Adrenal gland (tissue), 12 donors: ENCODE measurements around the gene SLC6A3. TPM values are rescaled to one million over a fixed set of nuclear protein-coding genes. Genes with fewer than 3 reads are reported as not detected.

Experiments
- DNase-seq, 7 donors: peaks; one replicate each; pipeline ENCODE4 v3.0.0-alpha.2; 2019 to 2020
- H3K27ac ChIP-seq, 5 donors: fragments of 200-600 bp; sonication (generic) in 4 of 5; 1 replicate in 3 of 5; 2 replicates in 2 of 5; pipeline versions ENCODE4 v1.5.1 to v1.8.0; 2016 to 2020; ENCODE audit warnings: mild to moderate bottlenecking in 1 of 5
- H3K27me3 ChIP-seq: fragments of 200-600 bp; 2 replicates; pipeline ENCODE4 v1.8.0; 2021
- H3K36me3 ChIP-seq, 2 donors: fragments of 200-600 bp; replicated peaks in 1 of 2; 1 replicate in 1 of 2; 2 replicates in 1 of 2; pipeline versions ENCODE4 v1.5.1 to v1.8.0; 2018 to 2022
- H3K4me1 ChIP-seq, 2 donors: fragments of 200-600 bp; replicated peaks in 1 of 2; 1 replicate in 1 of 2; 2 replicates in 1 of 2; pipeline versions ENCODE4 v1.5.1 to v1.8.0; 2018 to 2021
- H3K4me3 ChIP-seq, 4 donors: fragments of 200-600 bp; sonication (generic) in 3 of 4; one replicate each; pipeline ENCODE4 v1.5.1; 2016 to 2018
- H3K9me3 ChIP-seq, 3 donors: fragments of 200-600 bp; sonication (generic) in 1 of 3; replicated peaks in 1 of 3; 1 replicate in 2 of 3; 2 replicates in 1 of 3; pipeline versions ENCODE4 v1.5.1 to v1.8.0; 2016 to 2021
- CTCF ChIP-seq, 6 experiments: fragments of 450-650 bp in 4 of 6; fragments of 200-600 bp in 2 of 6; sonication (generic) in 1 of 6; IDR thresholded peaks; 1 replicate in 5 of 6; 2 replicates in 1 of 6; pipeline versions ENCODE4 v1.5.1 to v1.8.0; 2016 to 2021; ENCODE audit warnings: antibody characterized with exemption in 6 of 6, mild to moderate bottlenecking in 2 of 6, moderate library complexity in 1 of 6
- POLR2A ChIP-seq, 2 donors: fragments of 450-650 bp; IDR thresholded peaks; one replicate each; pipeline ENCODE4 v1.6.1; 2017; ENCODE audit warnings: antibody characterized with exemption in 2 of 2, mild to moderate bottlenecking in 2 of 2, moderate library complexity in 1 of 2
- WGBS, 4 donors: extraction: QIAGEN DNeasy Blood & Tissue Kit in 2 of 4; methylation state at CpG; one replicate each; pipeline versions ENCODE4 v1.1.5 to v1.1.7; 2013 to 2017; 5-methylcytosine and 5-hydroxymethylcytosine counted together
- intact Hi-C, 2 donors: fragments of 100-400 bp; cut with DNase I; formaldehyde crosslinking; loops; one replicate each; pipeline versions ENCODE4 v1.14.1 to v1.15.0; 2022 to 2023
- polyA plus RNA-seq, 3 donors: library from polyadenylated mRNA; stranded (reverse); fragments of 200-250 nt in 2 of 3; fragments of 350-450 nt in 1 of 3; fragmentation: Illumina TruSeq in 1 of 3; extraction: RNeasy Lipid Tissue Mini Kit (QIAGEN cat#74804) in 1 of 3; gene quantifications; one replicate each; pipeline ENCODE4 v1.2.3, GENCODE V29; 2013 to 2014
- total RNA-seq, 9 donors: library from RNA; depleted of rRNA in 4 of 9; stranded (reverse); fragments of >200 nt in 4 of 9; fragments of 120-200 nt in 1 of 9; fragmentation: NEBNext Ultra II Directional in 1 of 9; extraction: Animal tissue kit (Norgen Biotek cat#: 25700) in 1 of 9; gene quantifications; one replicate each; pipeline versions ENCODE4 v1.1.0 to v1.2.4, GENCODE V29; 2013 to 2023
- donor health status: healthy with polysubstance abuse.
- donor health status: Bipolar disorder and iron deficiency.
- donor health status: DM: yes; HTN: yes; CAD: no.
- donor health status: DM: no; HTN: no; CAD: no.
- donor health status: DM: no; HTN: no; CAD: no.
- donor health status: DM: yes; HTN: yes; CAD: no.

SLC6A3 gene
- total and polyA plus RNA-seq, 12 donors: 0.10 TPM; not detected in 11

- DNase-seq: peak in 1 of 7 donors; percentile 5
- H3K4me3 ChIP-seq: no peak overlapping the region
- TF ChIP-seq CTCF (IDR thresholded peaks at IDR 0.05) (no peak), POLR2A (IDR thresholded peaks at IDR 0.05) (no peak)
- no peaks in the 10 kb centered on the region for H3K9me3 ChIP-seq
- H3K27me3 ChIP-seq: no peaks in the 10 kb centered on the region
- H3K36me3 ChIP-seq: peaks cover 0 to 28% of the 10 kb centered on the region in 2 donors
- no peaks in the 10 kb centered on the region for H3K4me1 ChIP-seq
- 91 to 94% (median 93%) methylated on average over 12 to 37 of the region's 37 CpGs for WGBS, 4 donors
- intact Hi-C loops: no loop called here
- no peak overlapping the region for H3K27ac ChIP-seq
Measured at GRCh38 chr5:1466631-1467265, 21.5 kb upstream of the SLC6A3 start.

GRCh38 chr5:1465966-1466471 is 20.8 kb upstream of the SLC6A3 start:
- H3K36me3 ChIP-seq: peaks cover 0 to 33% of the 10 kb centered on the region in 2 donors
- 94 to 98% (median 97%) methylated on average over 27 to 30 of the region's 30 CpGs for WGBS, 4 donors
- intact Hi-C loops: no loop called here

GRCh38 chr5:1465117-1465516 is 19.9 kb upstream of the SLC6A3 start:
- TF ChIP-seq CTCF (IDR thresholded peaks at IDR 0.05): no peak
- TF ChIP-seq POLR2A (IDR thresholded peaks at IDR 0.05): no peak
- H3K4me3 ChIP-seq: no peak overlapping the region
- H3K4me1 ChIP-seq: no peaks in the 10 kb centered on the region
- DNase-seq: no peak
- no peaks in the 10 kb centered on the region for H3K9me3 ChIP-seq
- H3K36me3 ChIP-seq: peaks cover 0 to 33% of the 10 kb centered on the region in 2 donors
- intact Hi-C loops: no loop called here
- 90 to 98% (median 97%) methylated on average over 22 of the region's 22 CpGs for WGBS, 4 donors
- H3K27ac ChIP-seq: no peak overlapping the region
- no peaks in the 10 kb centered on the region for H3K27me3 ChIP-seq

More at GRCh38 chr5:1465966-1466471, 20.8 kb upstream of the SLC6A3 start:
- Histone ChIP-seq H3K4me3 (no peak overlapping the region), H3K27me3 (no peaks in the 10 kb centered on the region), H3K9me3 (no peaks in the 10 kb centered on the region), H3K4me1 (no peaks in the 10 kb centered on the region), H3K27ac (no peak overlapping the region)
- TF ChIP-seq CTCF (IDR thresholded peaks at IDR 0.05) (no peak), POLR2A (IDR thresholded peaks at IDR 0.05) (no peak)
- DNase-seq: peak in 1 of 7 donors; percentile 6

GRCh38 chr5:1464511-1464910 is 19.3 kb upstream of the SLC6A3 start:
- Histone ChIP-seq H3K9me3 (no peaks in the 10 kb centered on the region), H3K27ac (no peak overlapping the region), H3K4me3 (no peak overlapping the region), H3K27me3 (no peaks in the 10 kb centered on the region), H3K36me3 (peaks cover 0 to 33% of the 10 kb centered on the region in 2 donors), H3K4me1 (no peaks in the 10 kb centered on the region)
- WGBS, 4 donors: 89 to 93% (median 90%) methylated on average over 16 to 18 of the region's 18 CpGs
- no peak for TF ChIP-seq POLR2A (IDR thresholded peaks at IDR 0.05)
- TF ChIP-seq CTCF (IDR thresholded peaks at IDR 0.05): no peak
- no peak for DNase-seq
- intact Hi-C loops: no loop called here
